Caco-2 (cell line): ENCODE results near the gene TOR1B. TPM values are rescaled to one million over a fixed set of nuclear protein-coding genes. Genes with fewer than 3 reads are reported as not detected.
"Not testable (repeated sequence)": the region's sequence is repeated elsewhere in the genome, so short reads cannot be mapped to it uniquely, and the experiment has no call there.

ENCODE experiments used
- BruUV-seq: library from RNA; stranded (reverse); fragments of 400-500 nt; replicated peaks from 2 replicates; lab custom pipeline; 2021; lab: Mats Ljungman, UMichigan
- CTCF ChIA-PET: fragments of 300-600 bp; sonication (Branson Sonifier 250); formaldehyde crosslinking; loops from one replicate; lab custom pipeline; 2022; ENCODE audit warnings: antibody characterized with exemption; lab: Charles Lee
- POLR2A ChIA-PET: fragments of 300-600 bp; sonication (Branson Sonifier 250); formaldehyde crosslinking; loops from one replicate; lab custom pipeline; 2022; ENCODE audit warnings: antibody characterized with exemption; lab: Charles Lee
- DNase-seq, 2 experiments: peaks; one replicate each; pipeline versions ENCODE4 v3.0.0 to v3.0.0-alpha.2; 2020 to 2022
- H3K27me3 ChIP-seq: replicated peaks from 2 replicates; pipeline ENCODE4 v1.6.0; 2011; ENCODE audit warnings: low read length; ENCODE audit not compliant: control insufficient read depth, insufficient read depth
- H3K36me3 ChIP-seq: 2 replicates; pipeline ENCODE4 v1.5.1; 2011; ENCODE audit warnings: low read length; ENCODE audit not compliant: control insufficient read depth, insufficient read depth
- H3K4me1 ChIP-seq: fragments of 250-450 bp; sonication (Bioruptor Pico); 2 replicates; pipeline ENCODE4 v1.5.1; 2020; ENCODE audit warnings: mild to moderate bottlenecking
- H3K4me3 ChIP-seq: 2 replicates; pipeline ENCODE4 v1.5.1; 2011; ENCODE audit warnings: low read depth, mild to moderate bottlenecking, control low read depth, low read length
- H3K9me3 ChIP-seq: fragments of 250-450 bp; sonication (Bioruptor Pico); 2 replicates; pipeline ENCODE4 v1.5.1; 2020; ENCODE audit warnings: mild to moderate bottlenecking, moderate library complexity
- H3K27ac Mint-ChIP-seq: one replicate; pipeline ENCODE4 v1.8.0; 2022; ENCODE audit warnings: mixed read lengths; ENCODE audit not compliant: unreplicated experiment
- H3K27me3 Mint-ChIP-seq: one replicate; pipeline ENCODE4 v1.8.0; 2022; ENCODE audit warnings: mixed read lengths; ENCODE audit not compliant: insufficient read depth, unreplicated experiment
- H3K36me3 Mint-ChIP-seq: one replicate; pipeline ENCODE4 v1.8.0; 2022; ENCODE audit warnings: mild to moderate bottlenecking, mixed read lengths; ENCODE audit not compliant: insufficient read depth, unreplicated experiment
- H3K4me1 Mint-ChIP-seq: one replicate; pipeline ENCODE4 v1.8.0; 2022; ENCODE audit warnings: low read depth, mixed read lengths; ENCODE audit not compliant: unreplicated experiment
- H3K4me3 Mint-ChIP-seq: one replicate; pipeline ENCODE4 v1.8.0; 2022; ENCODE audit warnings: mild to moderate bottlenecking, moderate library complexity, mixed read lengths; ENCODE audit not compliant: unreplicated experiment
- H3K9me3 Mint-ChIP-seq: one replicate; pipeline ENCODE4 v1.8.0; 2022; ENCODE audit warnings: mixed read lengths; ENCODE audit not compliant: unreplicated experiment
- CTCF ChIP-seq, 2 experiments: fragments of 200-600 bp in 1 of 2; IDR thresholded peaks; 1 replicate in 1 of 2; 2 replicates in 1 of 2; pipeline versions ENCODE4 v1.5.1 to v1.8.0; 2011 to 2022; ENCODE audit warnings: antibody characterized with exemption in 1 of 2, control low read depth in 1 of 2, inconsistent platforms in 1 of 2, low read depth in 1 of 2, low read length in 1 of 2, mild to moderate bottlenecking in 1 of 2, moderate library complexity in 1 of 2; ENCODE audit not compliant: insufficient read depth in 1 of 2, severe bottlenecking in 1 of 2, unreplicated experiment in 1 of 2
- intact Hi-C: fragments of 100-400 bp; cut with micrococcal nuclease; formaldehyde crosslinking; loops from one replicate; pipeline ENCODE4 v1.10.0; 2022; ENCODE audit not compliant: unreplicated experiment
- total RNA-seq: library from RNA; stranded (reverse); gene quantifications from 2 replicates; pipeline ENCODE4 v1.2.3, GENCODE V29; 2022

The TOR1B gene
- total RNA-seq, 1 experiment from 2014 or later = 22.8 TPM

GRCh38 chr9:129775448-129775798 lies 27.6 kb upstream of the TOR1B start:
- no peak overlapping the region for H3K27ac Mint-ChIP-seq
- Histone ChIP-seq H3K4me1 (peaks cover 7% of the 10 kb centered on the region; the same call in 1 of the 2 replicates), H3K36me3 (no peaks in the 10 kb centered on the region), H3K4me3 (no peak overlapping the region), H3K9me3 (no peaks in the 10 kb centered on the region), H3K27me3 (no peaks in the 10 kb centered on the region)
- intact Hi-C loops = no loop called here
- H3K4me3 Mint-ChIP-seq = no peak overlapping the region
- ChIA-PET POLR2A (no interaction called here), CTCF (interaction anchor here (2.9 kb wide), 1 partner anchor 38 kb away, joined by 12 read pairs; no protein-coding TSS in a partner anchor)
- no peak for DNase-seq
- BruUV-seq = no TSS peak
- peaks cover 6% of the 10 kb centered on the region for H3K4me1 Mint-ChIP-seq
- H3K36me3 Mint-ChIP-seq = peaks cover 6% of the 10 kb centered on the region
- no peak for TF ChIP-seq CTCF (IDR thresholded peaks at IDR 0.05; ENCODE audit: insufficient read depth in 1 of 2, low read depth in 1 of 2, low read length in 1 of 2, severe bottlenecking in 1 of 2, unreplicated experiment in 1 of 2)
- H3K27me3 Mint-ChIP-seq = peaks cover 6% of the 10 kb centered on the region
- H3K9me3 Mint-ChIP-seq = no peaks in the 10 kb centered on the region

GRCh38 chr9:129776096-129776495 lies 26.9 kb upstream of the TOR1B start:
- H3K27ac Mint-ChIP-seq, H3K36me3 Mint-ChIP-seq, H3K4me1 ChIP-seq, H3K27me3 ChIP-seq, POLR2A ChIA-PET, intact Hi-C loops, H3K4me3 Mint-ChIP-seq, H3K9me3 Mint-ChIP-seq, H3K27me3 Mint-ChIP-seq, DNase-seq, BruUV-seq, H3K4me1 Mint-ChIP-seq, H3K9me3 ChIP-seq, H3K36me3 ChIP-seq, H3K4me3 ChIP-seq: not testable (repeated sequence)
- CTCF ChIA-PET = interaction anchor here (2.9 kb wide), 1 partner anchor 39 kb away, joined by 12 read pairs; no protein-coding TSS in a partner anchor

GRCh38 chr9:129776566-129776937 lies 26.4 kb upstream of the TOR1B start:
- Mint-ChIP-seq H3K9me3 (no peaks in the 10 kb centered on the region), H3K27me3 (peaks cover 6% of the 10 kb centered on the region), H3K36me3 (peaks cover 6% of the 10 kb centered on the region), H3K4me1 (peaks cover 6% of the 10 kb centered on the region), H3K27ac (no peak overlapping the region), H3K4me3 (no peak overlapping the region)
- H3K4me3 ChIP-seq = no peak overlapping the region
- no peak for TF ChIP-seq CTCF (IDR thresholded peaks at IDR 0.05; ENCODE audit: insufficient read depth in 1 of 2, low read depth in 1 of 2, low read length in 1 of 2, severe bottlenecking in 1 of 2, unreplicated experiment in 1 of 2)
- no TSS peak for BruUV-seq
- intact Hi-C loops = no loop called here
- no peaks in the 10 kb centered on the region for H3K27me3 ChIP-seq
- H3K4me1 ChIP-seq = peaks cover 7% of the 10 kb centered on the region; the same call in 1 of the 2 replicates
- no peaks in the 10 kb centered on the region for H3K36me3 ChIP-seq
- CTCF ChIA-PET = interaction anchor here (0.5 to 2.9 kb wide), 2 partner anchors 39 to 383 kb away, joined by 3 to 12 read pairs; no protein-coding TSS in a partner anchor
- no peak for DNase-seq
- POLR2A ChIA-PET = no interaction called here
- no peaks in the 10 kb centered on the region for H3K9me3 ChIP-seq
